HepG2 (cell line): ENCODE measurements around the gene MEA1. TPM values are rescaled to one million over a fixed set of nuclear protein-coding genes. Genes with fewer than 3 reads are reported as not detected.

Experiments used
- AGO2 ChIP-seq: fragments of 200-400 bp; formaldehyde crosslinking; optimal IDR thresholded peaks from 2 replicates; pipeline ENCODE3; 2017; ENCODE audit warnings: mild to moderate bottlenecking, low read depth, low read length, moderate library complexity
- ARNT2 ChIP-seq: sonication (generic); formaldehyde crosslinking; IDR thresholded peaks from 2 replicates; pipeline ENCODE4 v1.8.0; 2022; ENCODE audit warnings: mild to moderate bottlenecking, low read depth, missing genetic modification reagents, moderate library complexity
- ATF5 ChIP-seq: sonication (generic); formaldehyde crosslinking; IDR thresholded peaks from 2 replicates; pipeline ENCODE4 v1.4.0; 2020; ENCODE audit warnings: mild to moderate bottlenecking, low read depth, missing genetic modification reagents
- ELF3 ChIP-seq: IDR thresholded peaks from 2 replicates; pipeline ENCODE4 v1.6.1; 2016; ENCODE audit warnings: missing genetic modification reagents, missing compliant biosample characterization
- GTF3A ChIP-seq: sonication (generic); formaldehyde crosslinking; conservative IDR thresholded peaks from 2 replicates; pipeline ENCODE4 v1.4.0; 2020; ENCODE audit warnings: mild to moderate bottlenecking, missing genetic modification reagents
- HMGXB4 ChIP-seq, 2 experiments: sonication (generic) in 1 of 2; formaldehyde crosslinking in 1 of 2; IDR thresholded peaks; 2 replicates each; pipeline versions ENCODE4 v1.4.0 to v1.6.1; 2018 to 2020; ENCODE audit warnings: missing genetic modification reagents in 2 of 2, borderline replicate concordance in 1 of 2, low read depth in 1 of 2, mild to moderate bottlenecking in 1 of 2, missing biosample characterization in 1 of 2
- LBX2 ChIP-seq: sonication (generic); formaldehyde crosslinking; IDR thresholded peaks from 2 replicates; pipeline ENCODE4 v1.5.0; 2020; ENCODE audit warnings: missing genetic modification reagents, mild to moderate bottlenecking, borderline replicate concordance
- MATR3 ChIP-seq: sonication (generic); formaldehyde crosslinking; IDR thresholded peaks from 2 replicates; pipeline ENCODE4 v1.4.0; 2020; ENCODE audit warnings: missing genetic modification reagents
- NFKB2 ChIP-seq: sonication (generic); formaldehyde crosslinking; IDR thresholded peaks from 2 replicates; pipeline ENCODE4 v1.4.0; 2020; ENCODE audit warnings: missing genetic modification reagents, borderline replicate concordance
- PITX1 ChIP-seq: sonication (generic); formaldehyde crosslinking; IDR thresholded peaks from 2 replicates; pipeline ENCODE4 v1.5.1; 2020; ENCODE audit warnings: mild to moderate bottlenecking, missing genetic modification reagents
- SP4 ChIP-seq: sonication (generic); formaldehyde crosslinking; IDR thresholded peaks from 2 replicates; pipeline ENCODE4 v1.8.1; 2023; ENCODE audit warnings: mild to moderate bottlenecking, missing genetic modification reagents
- SRY ChIP-seq: sonication (generic); formaldehyde crosslinking; IDR thresholded peaks from 2 replicates; pipeline ENCODE4 v1.8.0; 2022; ENCODE audit warnings: mild to moderate bottlenecking, missing genetic modification reagents
- TAF1 ChIP-seq: sonication (generic); formaldehyde crosslinking; IDR thresholded peaks from 2 replicates; pipeline ENCODE4 v1.4.0; 2020; ENCODE audit warnings: missing genetic modification reagents
- U2AF1 ChIP-seq: fragments of 200-400 bp; formaldehyde crosslinking; optimal IDR thresholded peaks from 2 replicates; pipeline ENCODE3; 2017; ENCODE audit warnings: mild to moderate bottlenecking, low read depth, low read length
- ZBTB7A ChIP-seq: sonication (generic); formaldehyde crosslinking; IDR thresholded peaks from 2 replicates; pipeline ENCODE4 v1.8.0; 2022; ENCODE audit warnings: mild to moderate bottlenecking, missing genetic modification reagents
- ZFP36L2 ChIP-seq: sonication (generic); formaldehyde crosslinking; IDR thresholded peaks from 2 replicates; pipeline ENCODE4 v1.4.0; 2020; ENCODE audit warnings: missing genetic modification reagents
- ZKSCAN8 ChIP-seq: IDR thresholded peaks from 2 replicates; pipeline ENCODE4 v1.6.1; 2016; ENCODE audit warnings: borderline replicate concordance, missing genetic modification reagents, missing compliant biosample characterization
- ZNF124 ChIP-seq: sonication (generic); formaldehyde crosslinking; IDR thresholded peaks from 2 replicates; pipeline ENCODE4 v1.4.0; 2020; ENCODE audit warnings: missing genetic modification reagents
- ZNF557 ChIP-seq: sonication (generic); formaldehyde crosslinking; IDR thresholded peaks from 2 replicates; pipeline ENCODE4 v1.4.0; 2020; ENCODE audit warnings: missing genetic modification reagents
- ZNF609 ChIP-seq: sonication (generic); formaldehyde crosslinking; IDR thresholded peaks from 2 replicates; pipeline ENCODE4 v1.4.0; 2020; ENCODE audit warnings: mild to moderate bottlenecking, missing genetic modification reagents, borderline replicate concordance
- ZNF772 ChIP-seq: sonication (generic); formaldehyde crosslinking; IDR thresholded peaks from 2 replicates; pipeline ENCODE4 v1.5.0; 2020; ENCODE audit warnings: mild to moderate bottlenecking, missing genetic modification reagents
- ZSCAN29 ChIP-seq: sonication (generic); formaldehyde crosslinking; conservative IDR thresholded peaks from 2 replicates; pipeline ENCODE4 v1.4.0; 2020; ENCODE audit warnings: mild to moderate bottlenecking, missing genetic modification reagents
- polyA plus RNA-seq, 8 experiments: library from polyadenylated mRNA; depleted of rRNA in 3 of 8; stranded (reverse) in 7 of 8; unstranded in 1 of 8; fragments of >200 nt; fragmentation: Illumina TruSeq in 4 of 8; extraction: Trizol in 4 of 8; gene quantifications; 2 replicates each; pipeline versions ENCODE4 v1.2.1 to v1.2.3, GENCODE V29; 2011 to 2016; ENCODE audit warnings: low read depth in 4 of 8, missing spikeins in 1 of 8, mixed read lengths in 1 of 8; ENCODE audit not compliant: insufficient read depth in 1 of 8
- total RNA-seq, 5 experiments: library from RNA; depleted of rRNA; stranded (reverse); fragments of >200 nt; fragmentation: Illumina TruSeq; extraction: Trizol; gene quantifications; 2 replicates each; pipeline ENCODE4 v1.2.3, GENCODE V29; 2016; ENCODE audit warnings: low read depth in 1 of 5

Gene MEA1
- total and polyA plus RNA-seq, 2 of the 13 experiments (the other 11 are each of a cell fraction or from before 2014, with no cell fraction given) = 75.6 to 86.2 TPM

- peak; percentile 76 for TF ChIP-seq TAF1 (CRISPR knock-in tag)
- 0 out of 2 replicates have a peak, but pooled peaks have one; percentile 57 for TF ChIP-seq ZFP36L2 (CRISPR knock-in tag)
- TF ChIP-seq LBX2 = peak; percentile 14; the same call in 1 of the 2 replicates
- TF ChIP-seq HMGXB4 (CRISPR knock-in tag; IDR thresholded peaks at IDR 0.05; ENCODE audit: borderline replicate concordance in 1 of 2, low read depth in 1 of 2) = peak; percentile 81 to 86
- no peak for TF ChIP-seq MATR3
- TF ChIP-seq ZNF772 (CRISPR knock-in tag) = 0 out of 2 replicates have a peak, but pooled peaks have one; percentile 18
- TF ChIP-seq U2AF1 = no peak
- peak; percentile 83; the same call in 1 of the 2 replicates for TF ChIP-seq ZKSCAN8
- TF ChIP-seq ZNF557 = 0 out of 2 replicates have a peak, but pooled peaks have one; percentile 13
- peak; percentile 80; the same call in 1 of the 2 replicates for TF ChIP-seq ZNF124 (CRISPR knock-in tag)
- 0 out of 2 replicates have a peak, but pooled peaks have one; percentile 5 for TF ChIP-seq ATF5 (CRISPR knock-in tag)
- peak; percentile 47 for TF ChIP-seq SP4 (CRISPR knock-in tag)
- TF ChIP-seq AGO2 = peak; percentile 81
- TF ChIP-seq ZNF609 (CRISPR knock-in tag) = peak; percentile 69
- TF ChIP-seq NFKB2 = peak; percentile 74; the same call in 1 of the 2 replicates
- 0 out of 2 replicates have a peak, but pooled peaks have one; percentile 43 for TF ChIP-seq ZBTB7A
- peak; percentile 84 for TF ChIP-seq PITX1
- no peak for TF ChIP-seq GTF3A (CRISPR knock-in tag)
- TF ChIP-seq ZSCAN29 = peak; percentile 75
- peak; percentile 82 for TF ChIP-seq SRY (CRISPR knock-in tag)
- TF ChIP-seq ARNT2 (CRISPR knock-in tag) = peak; percentile 84; the same call in 1 of the 2 replicates
- peak; percentile 92 for TF ChIP-seq ELF3 (CRISPR knock-in tag)
These were observed 34.8 kb downstream of the MEA1 start, which contains the start of gene PEX6 (continued) for GRCh38 chr6:42978839-42979522.
